WERI-Rb-1 (cell line): ENCODE results near the gene STK11.
A peak's percentile ranks its signal among the peaks of the same experiment; 100 is the strongest.

ENCODE experiments used
- DNase-seq: peaks from one replicate; pipeline ENCODE4 v3.0.0-alpha.2; 2020
- H3K27ac ChIP-seq: fragments of 250-450 bp; sonication (Bioruptor Pico); 2 replicates; pipeline ENCODE4 v1.5.1; 2020; ENCODE audit warnings: mild to moderate bottlenecking, moderate library complexity
- H3K27me3 ChIP-seq: fragments of 250-450 bp; sonication (Bioruptor Pico); 2 replicates; pipeline ENCODE4 v1.5.1; 2021; ENCODE audit warnings: mild to moderate bottlenecking, low read depth, moderate library complexity; ENCODE audit not compliant: insufficient read depth, severe bottlenecking
- H3K36me3 ChIP-seq: fragments of 250-450 bp; sonication (Bioruptor Pico); 2 replicates; pipeline ENCODE4 v1.5.1; 2020; ENCODE audit warnings: mild to moderate bottlenecking, moderate library complexity
- H3K4me3 ChIP-seq: 2 replicates; pipeline ENCODE4 v1.5.1; 2011; ENCODE audit warnings: low read depth, mild to moderate bottlenecking, control low read depth, low read length
- H3K9me3 ChIP-seq: fragments of 250-450 bp; sonication (Bioruptor Pico); 2 replicates; pipeline ENCODE4 v1.5.1; 2021; ENCODE audit warnings: mild to moderate bottlenecking, moderate library complexity; ENCODE audit not compliant: severe bottlenecking
- TF ChIP-seq, protein P1 (sequence below): IDR thresholded peaks from 2 replicates; pipeline ENCODE4 v1.5.1; 2011; ENCODE audit warnings: low read depth, mild to moderate bottlenecking, control low read depth, inconsistent platforms, low read length

The STK11 gene

DNA sequence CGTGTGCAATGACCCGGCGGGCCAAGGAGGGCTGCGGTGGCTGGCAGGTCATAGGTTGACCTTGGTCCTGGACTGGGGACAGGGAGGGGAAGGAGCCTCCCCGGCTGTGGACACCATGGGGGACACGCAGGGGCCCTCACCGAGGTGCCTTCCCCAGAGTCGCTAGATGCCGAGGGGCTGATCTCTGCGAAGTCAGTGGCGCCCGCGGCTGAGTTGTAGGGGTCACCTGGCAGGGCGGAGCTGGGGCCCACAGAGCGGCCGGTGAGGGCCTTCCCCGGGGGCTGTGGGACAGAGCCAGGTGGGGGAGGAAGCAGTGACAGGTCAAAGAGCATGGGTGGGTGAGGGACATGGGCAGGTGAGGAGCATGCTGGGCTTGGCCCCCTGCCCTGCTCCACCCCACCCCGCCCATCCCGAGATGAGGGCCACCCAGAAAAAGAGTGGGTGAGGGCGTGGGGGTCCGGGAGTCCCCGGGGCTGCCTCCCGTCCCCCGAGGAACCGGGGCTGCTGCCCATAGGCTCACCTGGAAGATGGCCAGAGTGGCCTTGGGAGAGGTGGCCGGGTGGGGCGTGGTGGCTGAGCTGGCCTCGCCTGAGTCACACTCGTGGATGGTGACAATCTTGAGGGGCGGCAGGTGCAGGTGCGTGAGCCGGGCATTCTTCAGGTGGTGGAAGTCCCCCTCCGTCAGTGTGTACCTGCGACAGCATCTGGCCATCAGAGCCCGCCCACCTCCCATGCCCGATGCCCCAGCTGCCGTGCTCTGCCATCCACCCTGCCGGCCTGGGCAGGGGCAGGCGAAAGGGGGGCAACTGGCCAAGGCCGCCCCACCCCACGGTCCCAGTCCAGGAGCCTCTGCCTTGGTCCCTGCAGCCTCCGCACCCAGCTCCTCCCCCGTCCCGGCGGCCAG lies 28.7 kb downstream of the STK11 start:
- DNase-seq: no peak
- H3K27me3 ChIP-seq: no peaks in the 10 kb centered on the region
- H3K27ac ChIP-seq: no peak overlapping the region
- H3K36me3 ChIP-seq: peaks cover 14% of the 10 kb centered on the region
- H3K4me3 ChIP-seq: no peak overlapping the region
- no peaks in the 10 kb centered on the region for H3K9me3 ChIP-seq
- TF ChIP-seq, protein P1, sequence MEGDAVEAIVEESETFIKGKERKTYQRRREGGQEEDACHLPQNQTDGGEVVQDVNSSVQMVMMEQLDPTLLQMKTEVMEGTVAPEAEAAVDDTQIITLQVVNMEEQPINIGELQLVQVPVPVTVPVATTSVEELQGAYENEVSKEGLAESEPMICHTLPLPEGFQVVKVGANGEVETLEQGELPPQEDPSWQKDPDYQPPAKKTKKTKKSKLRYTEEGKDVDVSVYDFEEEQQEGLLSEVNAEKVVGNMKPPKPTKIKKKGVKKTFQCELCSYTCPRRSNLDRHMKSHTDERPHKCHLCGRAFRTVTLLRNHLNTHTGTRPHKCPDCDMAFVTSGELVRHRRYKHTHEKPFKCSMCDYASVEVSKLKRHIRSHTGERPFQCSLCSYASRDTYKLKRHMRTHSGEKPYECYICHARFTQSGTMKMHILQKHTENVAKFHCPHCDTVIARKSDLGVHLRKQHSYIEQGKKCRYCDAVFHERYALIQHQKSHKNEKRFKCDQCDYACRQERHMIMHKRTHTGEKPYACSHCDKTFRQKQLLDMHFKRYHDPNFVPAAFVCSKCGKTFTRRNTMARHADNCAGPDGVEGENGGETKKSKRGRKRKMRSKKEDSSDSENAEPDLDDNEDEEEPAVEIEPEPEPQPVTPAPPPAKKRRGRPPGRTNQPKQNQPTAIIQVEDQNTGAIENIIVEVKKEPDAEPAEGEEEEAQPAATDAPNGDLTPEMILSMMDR: no peak

DNA sequence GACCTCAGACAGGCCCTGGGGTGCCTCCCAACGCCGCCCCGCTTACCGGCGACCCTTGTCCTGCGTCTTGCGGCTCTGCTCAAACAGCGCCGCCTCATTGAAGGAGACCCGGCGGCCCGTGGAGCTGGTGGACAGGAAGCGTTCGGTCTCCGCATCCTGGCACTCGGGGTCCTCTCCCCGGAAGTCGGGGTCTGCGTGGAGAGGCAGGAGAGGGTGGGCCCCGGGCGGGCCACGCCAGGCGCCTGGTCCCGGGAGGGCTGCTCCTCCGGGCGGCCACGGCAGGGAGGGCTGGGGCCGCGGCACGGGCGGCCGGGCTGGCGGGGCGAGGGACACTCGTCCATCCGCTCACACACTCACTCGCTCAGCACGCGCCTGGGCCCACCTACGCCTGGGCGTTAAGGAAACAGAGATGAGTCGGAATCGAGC lies 29.4 kb downstream of the STK11 start:
- peaks cover 14% of the 10 kb centered on the region for H3K36me3 ChIP-seq
- no peaks in the 10 kb centered on the region for H3K9me3 ChIP-seq
- DNase-seq: no peak
- H3K27me3 ChIP-seq: no peaks in the 10 kb centered on the region
- H3K27ac ChIP-seq: no peak overlapping the region
- H3K4me3 ChIP-seq: no peak overlapping the region
- TF ChIP-seq, protein P1: no peak

DNA sequence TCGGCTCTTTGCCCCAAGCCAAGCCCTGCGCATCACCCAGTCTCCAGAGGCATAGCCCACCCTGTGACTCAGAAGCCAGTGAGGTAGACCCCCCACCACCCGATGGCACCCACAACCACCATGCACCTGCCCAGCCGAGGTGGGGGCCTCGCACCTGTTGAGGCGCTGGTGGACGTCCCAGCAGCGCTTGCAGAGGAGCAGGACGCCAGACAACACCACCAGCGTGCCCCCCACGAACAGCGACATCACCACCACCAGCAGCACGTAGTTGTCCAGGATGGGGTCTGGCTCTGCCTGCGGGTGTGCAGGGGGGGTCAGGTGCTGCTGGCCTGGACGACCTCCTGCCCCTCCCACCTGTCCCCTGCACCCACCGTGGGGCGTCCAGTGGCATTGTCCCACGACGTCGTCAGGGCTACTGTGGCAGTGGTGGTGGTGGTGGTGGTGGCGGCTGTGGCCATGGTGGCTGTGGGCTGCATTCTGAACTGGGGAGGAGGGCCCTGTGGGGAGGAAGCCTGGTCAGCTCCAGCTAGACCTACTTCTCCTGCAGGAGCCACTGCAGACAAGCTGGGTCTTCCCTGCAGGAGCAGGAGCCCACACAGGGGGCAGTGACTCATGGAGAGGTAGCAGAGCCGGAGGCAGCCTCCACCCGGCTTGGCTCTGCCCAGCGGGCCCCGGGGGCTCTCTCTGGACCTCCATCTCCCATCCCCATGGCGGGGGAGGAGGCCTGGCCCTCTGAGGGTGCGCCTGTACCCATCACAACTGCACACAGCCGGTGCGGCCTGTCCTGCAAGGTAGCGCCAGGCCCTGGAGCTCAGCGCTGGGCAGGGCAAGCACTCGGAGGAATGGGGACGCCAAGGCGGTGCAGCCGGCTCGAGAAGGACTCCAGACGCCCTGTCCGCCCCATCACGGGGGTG lies 30.3 kb downstream of the STK11 start:
- no peak for DNase-seq
- 0 out of 2 replicates have a peak overlapping the region, but pooled peaks have one; percentile 16 for H3K4me3 ChIP-seq
- TF ChIP-seq, protein P1: no peak
- no peaks in the 10 kb centered on the region for H3K9me3 ChIP-seq
- no peaks in the 10 kb centered on the region for H3K27me3 ChIP-seq
- H3K27ac ChIP-seq: no peak overlapping the region
- H3K36me3 ChIP-seq: peaks cover 10% of the 10 kb centered on the region

DNA sequence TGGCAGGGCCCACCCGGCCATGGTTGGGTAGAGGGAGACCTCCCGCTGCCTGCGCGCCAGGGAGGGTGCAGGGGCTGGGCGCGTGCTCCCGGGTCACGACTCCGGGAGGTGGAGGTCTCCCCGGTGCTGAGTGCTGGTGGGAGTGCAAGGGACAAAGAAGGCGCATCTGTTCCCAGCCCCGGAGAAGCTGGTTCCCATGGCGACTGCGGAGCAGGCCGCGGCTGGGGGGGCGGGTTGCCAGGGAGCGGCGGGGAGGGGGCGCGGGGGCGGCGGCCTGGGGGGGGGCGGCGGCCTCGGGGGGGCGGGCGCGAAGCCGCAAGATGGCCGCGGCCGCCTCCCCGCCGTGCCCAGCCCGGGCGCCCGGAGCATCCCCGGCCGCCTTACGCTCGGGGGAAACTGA lies 31.0 kb downstream of the STK11 start:
- DNase-seq: no peak
- H3K36me3 ChIP-seq: peaks cover 10% of the 10 kb centered on the region
- peak overlapping the region; percentile 80 for H3K4me3 ChIP-seq
- H3K9me3 ChIP-seq: no peaks in the 10 kb centered on the region
- no peaks in the 10 kb centered on the region for H3K27me3 ChIP-seq
- TF ChIP-seq, protein P1: no peak
- H3K27ac ChIP-seq: no peak overlapping the region

DNA sequence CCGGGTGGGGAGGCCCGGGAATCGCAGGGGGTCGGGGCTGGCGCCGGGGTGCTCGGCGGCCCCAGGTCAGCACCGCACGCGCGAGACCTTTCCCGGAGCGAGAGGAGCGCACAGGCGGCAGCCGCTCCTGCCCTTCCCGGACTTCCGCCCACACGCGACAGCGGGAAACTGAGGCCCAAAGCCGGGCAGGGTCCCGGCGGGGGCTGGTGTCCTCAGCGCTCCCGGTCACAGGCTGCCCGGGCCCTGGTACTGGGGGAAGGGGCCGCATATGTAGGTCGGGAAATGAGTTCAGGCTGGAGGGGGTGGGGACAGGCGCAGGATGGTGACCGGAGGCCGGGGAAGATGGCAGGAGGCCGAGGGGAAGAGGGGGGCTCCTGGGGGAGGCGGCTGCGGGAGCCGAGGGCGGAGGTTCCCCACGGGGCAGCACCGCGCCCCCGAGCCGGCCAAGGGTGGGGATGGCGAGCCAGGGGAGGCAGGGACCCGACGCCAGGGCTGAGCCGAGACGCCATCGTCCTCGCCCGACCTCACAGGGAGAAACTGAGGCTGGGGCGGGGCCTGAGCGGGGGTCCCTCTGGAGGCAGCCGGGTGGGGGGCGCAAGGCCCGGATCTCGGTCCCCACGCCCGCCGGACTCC lies 31.6 kb downstream of the STK11 start:
- no peak overlapping the region for H3K27ac ChIP-seq
- TF ChIP-seq, protein P1: no peak

More for the DNA sequence above, 31.6 kb downstream of the STK11 start:
- DNase-seq: no peak
- Histone ChIP-seq H3K9me3 (no peaks in the 10 kb centered on the region), H3K27me3 (no peaks in the 10 kb centered on the region), H3K36me3 (peaks cover 10% of the 10 kb centered on the region), H3K4me3 (peak overlapping the region; percentile 80)
